ENCODE data around the gene HSPB7.

Gene HSPB7

GRCh38 chr1:15992582-15993500 is 25.0 kb downstream of the HSPB7 start:
- in situ Hi-C loops (cut with MboI; ENCODE audit: low sequenced_read_pairs, unreplicated experiment), result loop anchor here (25.0 kb wide), 1 partner anchor 181 kb away; the partner anchor contains the start of gene UQCRHL
- TF ChIP-seq CTCF (IDR thresholded peaks at IDR 0.05; ENCODE audit: borderline replicate concordance, control extremely low read depth, extremely low read depth, insufficient read depth, missing control alignments), result no peak
- DNase-seq (ENCODE audit: low spot score), result no peak

DNA sequence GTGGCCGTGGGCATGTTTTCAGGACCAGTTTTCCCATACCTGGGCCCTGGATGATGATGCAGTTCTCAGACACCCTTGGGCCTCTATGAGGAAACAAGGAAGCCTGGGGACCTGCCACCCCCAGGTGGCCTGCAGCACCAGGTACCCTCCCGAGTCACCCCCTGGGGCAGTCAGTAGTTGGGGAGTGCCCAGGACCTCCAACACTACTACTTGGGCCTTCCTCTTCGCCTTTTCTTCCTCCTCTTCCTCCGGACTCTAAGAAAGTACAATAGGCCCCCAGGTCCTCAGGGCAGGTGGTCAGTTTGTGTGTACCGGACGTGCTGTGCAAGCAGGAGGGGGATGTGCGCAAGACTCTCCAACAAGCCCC is 25.7 kb downstream of the HSPB7 start:
- in situ Hi-C loops (cut with MboI; ENCODE audit: low sequenced_read_pairs, unreplicated experiment), result loop anchor here (25.0 kb wide), 1 partner anchor 180 kb away; the partner anchor contains the start of gene UQCRHL
- DNase-seq (ENCODE audit: low spot score), result no peak

GRCh38 chr1:15991427-15992186 is 26.2 kb downstream of the HSPB7 start:
- in situ Hi-C loops (cut with MboI; ENCODE audit: low sequenced_read_pairs, unreplicated experiment), result loop anchor here (25.0 kb wide), 1 partner anchor 179 kb away; the partner anchor contains the start of gene UQCRHL
- DNase-seq (ENCODE audit: low spot score), result no peak

More for the DNA sequence above, 25.7 kb downstream of the HSPB7 start:
- TF ChIP-seq CTCF (IDR thresholded peaks at IDR 0.05; ENCODE audit: borderline replicate concordance, control extremely low read depth, extremely low read depth, insufficient read depth, missing control alignments), result no peak

GRCh38 chr1:15989776-15990175 is 28.1 kb downstream of the HSPB7 start:
- in situ Hi-C loops (cut with MboI; ENCODE audit: low sequenced_read_pairs, unreplicated experiment), result loop anchor here (25.0 kb wide), 1 partner anchor 177 kb away; the partner anchor contains the start of gene UQCRHL
- DNase-seq (ENCODE audit: low spot score), result no peak
- no peak for TF ChIP-seq CTCF (IDR thresholded peaks at IDR 0.05; ENCODE audit: borderline replicate concordance, control extremely low read depth, extremely low read depth, insufficient read depth, missing control alignments)

More at GRCh38 chr1:15991427-15992186, 26.2 kb downstream of the HSPB7 start:
- TF ChIP-seq CTCF (IDR thresholded peaks at IDR 0.05; ENCODE audit: borderline replicate concordance, control extremely low read depth, extremely low read depth, insufficient read depth, missing control alignments), result no peak

GRCh38 chr1:15988856-15989736 is 28.7 kb downstream of the HSPB7 start:
- in situ Hi-C loops (cut with MboI; ENCODE audit: low sequenced_read_pairs, unreplicated experiment), result loop anchor here (25.0 kb wide), 1 partner anchor 177 kb away; the partner anchor contains the start of gene UQCRHL
- DNase-seq (ENCODE audit: low spot score), result no peak
- TF ChIP-seq CTCF (IDR thresholded peaks at IDR 0.05; ENCODE audit: borderline replicate concordance, control extremely low read depth, extremely low read depth, insufficient read depth, missing control alignments), result no peak
